B cell (primary cell): Measurements from ENCODE around the gene MAB21L3.

Experiments
- EZH2 ChIP-seq: IDR thresholded peaks from 2 replicates; pipeline ENCODE4 v1.6.1; 2012; ENCODE audit warnings: borderline replicate concordance, low read depth, mild to moderate bottlenecking, moderate library complexity, low read length; ENCODE audit not compliant: insufficient read depth, poor library complexity, severe bottlenecking
- TF ChIP-seq, protein P1 (sequence below): fragments of 200-600 bp; IDR thresholded peaks from one replicate; pipeline ENCODE4 v1.8.0; 2022; ENCODE audit warnings: antibody characterized with exemption, mild to moderate bottlenecking

DNA sequence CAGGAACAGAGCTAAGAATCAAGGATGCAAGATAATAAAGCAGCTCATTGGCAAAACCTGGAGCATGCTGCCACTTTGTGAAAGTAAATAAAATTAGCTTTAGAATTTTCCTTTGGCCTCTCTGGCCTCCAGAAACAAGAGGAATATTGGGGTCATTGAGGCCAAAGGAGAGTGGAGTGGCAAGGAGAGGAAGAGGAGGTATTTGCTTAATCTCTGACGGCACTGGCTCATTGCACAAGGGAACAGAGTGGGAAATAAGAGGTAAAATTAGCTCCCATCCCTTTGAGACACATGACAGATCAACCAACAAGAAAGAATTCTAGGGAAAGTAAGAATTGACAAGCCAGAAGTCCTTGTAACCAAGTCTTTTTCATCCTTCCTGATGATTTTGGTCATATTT, 48.4 kb downstream of the MAB21L3 start:
- TF ChIP-seq, protein P1, sequence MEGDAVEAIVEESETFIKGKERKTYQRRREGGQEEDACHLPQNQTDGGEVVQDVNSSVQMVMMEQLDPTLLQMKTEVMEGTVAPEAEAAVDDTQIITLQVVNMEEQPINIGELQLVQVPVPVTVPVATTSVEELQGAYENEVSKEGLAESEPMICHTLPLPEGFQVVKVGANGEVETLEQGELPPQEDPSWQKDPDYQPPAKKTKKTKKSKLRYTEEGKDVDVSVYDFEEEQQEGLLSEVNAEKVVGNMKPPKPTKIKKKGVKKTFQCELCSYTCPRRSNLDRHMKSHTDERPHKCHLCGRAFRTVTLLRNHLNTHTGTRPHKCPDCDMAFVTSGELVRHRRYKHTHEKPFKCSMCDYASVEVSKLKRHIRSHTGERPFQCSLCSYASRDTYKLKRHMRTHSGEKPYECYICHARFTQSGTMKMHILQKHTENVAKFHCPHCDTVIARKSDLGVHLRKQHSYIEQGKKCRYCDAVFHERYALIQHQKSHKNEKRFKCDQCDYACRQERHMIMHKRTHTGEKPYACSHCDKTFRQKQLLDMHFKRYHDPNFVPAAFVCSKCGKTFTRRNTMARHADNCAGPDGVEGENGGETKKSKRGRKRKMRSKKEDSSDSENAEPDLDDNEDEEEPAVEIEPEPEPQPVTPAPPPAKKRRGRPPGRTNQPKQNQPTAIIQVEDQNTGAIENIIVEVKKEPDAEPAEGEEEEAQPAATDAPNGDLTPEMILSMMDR: no peak
- TF ChIP-seq EZH2: no peak
